ENCODE measurements around the gene MDM2. TPM values are rescaled to one million over a fixed set of nuclear protein-coding genes. Genes with fewer than 3 reads are reported as not detected.

MDM2 gene
- total and polyA plus RNA-seq, 10 of the 15 experiments (the other 5 are each of a cell fraction or from before 2014, with no cell fraction given), result 48.2 to 174 (median 85.0) TPM

DNA sequence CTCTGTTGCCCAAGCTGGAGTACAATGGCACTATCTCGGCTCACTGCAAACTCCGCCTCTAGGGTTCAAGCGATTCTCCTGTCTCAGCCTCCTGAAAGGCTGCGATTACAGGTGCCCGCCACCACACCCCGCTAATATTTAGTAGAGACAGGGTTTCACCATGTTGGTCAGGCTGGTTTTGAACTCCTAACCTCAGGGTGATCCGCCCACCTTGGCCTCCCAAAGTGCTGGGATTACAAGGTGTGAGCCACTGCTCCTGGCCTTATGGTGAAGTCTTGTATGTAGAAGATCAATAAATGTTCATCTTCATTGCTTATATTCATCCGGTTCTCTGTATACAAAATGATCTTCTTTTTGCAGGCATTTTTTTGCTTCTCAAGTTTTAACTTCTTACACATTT, 47.8 kb downstream of the MDM2 start:
- Histone ChIP-seq H3K4me3 (no peak overlapping the region), H4K20me1 (ENCODE audit: control insufficient read depth, insufficient read depth) (no peaks in the 10 kb centered on the region), H3K79me2 (ENCODE audit: control insufficient read depth, insufficient read depth, low read length) (no peaks in the 10 kb centered on the region), H2AFZ (ENCODE audit: control insufficient read depth, low read depth, low read length) (no peak overlapping the region), H3K9ac (ENCODE audit: control insufficient read depth, insufficient read depth, low read length) (no peak overlapping the region), H3K4me2 (ENCODE audit: control insufficient read depth, insufficient read depth) (no peak overlapping the region), H3K4me1 (ENCODE audit: control insufficient read depth, insufficient read depth, low read length) (no peaks in the 10 kb centered on the region), H3K36me3 (ENCODE audit: control insufficient read depth in 2 of 2, insufficient read depth in 2 of 2, low read length in 1 of 2) (no peaks in the 10 kb centered on the region), H3K27me3 (replicated peaks in 1 of 2; ENCODE audit: control insufficient read depth in 2 of 2, insufficient read depth in 2 of 2, low read length in 1 of 2) (no peaks in the 10 kb centered on the region), H3K27ac (ENCODE audit: control insufficient read depth, insufficient read depth) (no peak overlapping the region), H3K9me3 (replicated peaks; ENCODE audit: control insufficient read depth, insufficient read depth, low read length) (no peaks in the 10 kb centered on the region)
- 88% methylated on average over 7 of the region's 8 CpGs for WGBS (ENCODE audit: insufficient coverage, insufficient replicate concordance, low lambda C conversion rate, missing lambda C conversion rate)
- POLR2A ChIA-PET, result no interaction called here
- RAD21 ChIA-PET (ENCODE audit: unreplicated experiment), result no interaction called here
- in situ Hi-C loops (cut with MboI) (no loop called here), intact Hi-C loops (cut with micrococcal nuclease; ENCODE audit: unreplicated experiment) (no loop called here)
- BruUV-seq (replicated peaks), result no TSS peak
- ATAC-seq (no peak), FAIRE-seq (no peak), DNase-seq (ENCODE audit: low read depth, low spot score) (no peak)
- SMC1A ChIA-PET (ENCODE audit: uncharacterized antibody, unreplicated experiment), result no interaction called here
- TF ChIP-seq KLF5 (IDR thresholded peaks at IDR 0.05; ENCODE audit: partially characterized antibody), result no peak
- no peak for TF ChIP-seq MTA2 (IDR thresholded peaks at IDR 0.05; ENCODE audit: low read depth)
- TF ChIP-seq, protein P1, sequence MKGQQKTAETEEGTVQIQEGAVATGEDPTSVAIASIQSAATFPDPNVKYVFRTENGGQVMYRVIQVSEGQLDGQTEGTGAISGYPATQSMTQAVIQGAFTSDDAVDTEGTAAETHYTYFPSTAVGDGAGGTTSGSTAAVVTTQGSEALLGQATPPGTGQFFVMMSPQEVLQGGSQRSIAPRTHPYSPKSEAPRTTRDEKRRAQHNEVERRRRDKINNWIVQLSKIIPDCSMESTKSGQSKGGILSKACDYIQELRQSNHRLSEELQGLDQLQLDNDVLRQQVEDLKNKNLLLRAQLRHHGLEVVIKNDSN (IDR thresholded peaks at IDR 0.05; ENCODE audit: borderline replicate concordance, extremely low read length, insufficient read depth, low read depth, low read length), result no peak
- TF ChIP-seq BMI1 (IDR thresholded peaks at IDR 0.05; ENCODE audit: borderline replicate concordance), result no peak
- TF ChIP-seq SUZ12 (IDR thresholded peaks at IDR 0.05; ENCODE audit: unreplicated experiment), result no peak
- TF ChIP-seq, protein P2, sequence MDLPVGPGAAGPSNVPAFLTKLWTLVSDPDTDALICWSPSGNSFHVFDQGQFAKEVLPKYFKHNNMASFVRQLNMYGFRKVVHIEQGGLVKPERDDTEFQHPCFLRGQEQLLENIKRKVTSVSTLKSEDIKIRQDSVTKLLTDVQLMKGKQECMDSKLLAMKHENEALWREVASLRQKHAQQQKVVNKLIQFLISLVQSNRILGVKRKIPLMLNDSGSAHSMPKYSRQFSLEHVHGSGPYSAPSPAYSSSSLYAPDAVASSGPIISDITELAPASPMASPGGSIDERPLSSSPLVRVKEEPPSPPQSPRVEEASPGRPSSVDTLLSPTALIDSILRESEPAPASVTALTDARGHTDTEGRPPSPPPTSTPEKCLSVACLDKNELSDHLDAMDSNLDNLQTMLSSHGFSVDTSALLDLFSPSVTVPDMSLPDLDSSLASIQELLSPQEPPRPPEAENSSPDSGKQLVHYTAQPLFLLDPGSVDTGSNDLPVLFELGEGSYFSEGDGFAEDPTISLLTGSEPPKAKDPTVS (IDR thresholded peaks at IDR 0.05; ENCODE audit: low read depth, low read length), result no peak
- no peak for TF ChIP-seq BACH1 (IDR thresholded peaks at IDR 0.05; ENCODE audit: borderline replicate concordance)
- TF ChIP-seq PML (IDR thresholded peaks at IDR 0.05; ENCODE audit: low read length), result no peak
- TF ChIP-seq EED (IDR thresholded peaks at IDR 0.05; ENCODE audit: low read depth), result no peak
- CTCF ChIA-PET, result interaction anchor here (2.5 kb wide), 1 partner anchor 214 kb away, joined by 7 read pairs; no protein-coding TSS in a partner anchor

Measured in GM12878 (cell line).